ENCODE data around the gene AKAP5. TPM values are rescaled to one million over a fixed set of nuclear protein-coding genes. Genes with fewer than 3 reads are reported as not detected.

AKAP5 gene
- total and polyA plus RNA-seq, 2 experiments from 2014 or later = 0.60 to 9.4 TPM

DNA sequence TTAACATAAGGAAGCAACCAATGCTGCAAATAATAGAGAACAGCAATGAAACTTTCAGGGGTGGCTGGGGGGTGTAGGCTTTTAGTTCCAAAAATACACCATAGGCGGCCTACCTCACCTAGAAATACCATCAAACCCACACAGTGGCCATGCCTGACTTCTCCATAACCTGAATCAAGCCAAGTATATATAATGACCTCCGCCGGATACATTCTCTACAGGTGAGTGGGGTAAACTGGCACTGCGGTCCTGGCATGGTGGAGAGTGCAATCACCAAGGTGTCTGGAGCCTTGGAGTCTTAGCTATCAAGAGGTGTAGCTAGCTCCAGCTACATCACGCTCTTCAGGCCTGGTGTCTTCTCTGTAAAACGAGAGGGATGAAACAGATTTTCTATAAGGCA lies 37.2 kb downstream of the AKAP5 start:
- WGBS (ENCODE audit: low lambda C conversion rate, missing lambda C conversion rate) = 68% methylated on average over 6 of the region's 6 CpGs
- Histone ChIP-seq H3K36me3 (replicated peaks; ENCODE audit: insufficient read depth, low read depth) (no peaks in the 10 kb centered on the region), H3K27ac (peak overlapping the region; percentile 100), H4K20me1 (ENCODE audit: insufficient read depth, poor library complexity, severe bottlenecking) (peaks cover 22% of the 10 kb centered on the region), H3K9me3 (ENCODE audit: low read depth) (no peaks in the 10 kb centered on the region), H3K9me2 (replicated peaks; ENCODE audit: insufficient read depth) (no peaks in the 10 kb centered on the region), H3K79me2 (peaks cover 61% of the 10 kb centered on the region), H3K4me1 (ENCODE audit: insufficient read depth) (peaks cover 39% of the 10 kb centered on the region), H3K27me3 (no peaks in the 10 kb centered on the region), H3K4me2 (peak overlapping the region; percentile 90), H2AFZ (peak overlapping the region; percentile 76), H3K4me3 (peak overlapping the region; percentile 85)
- TF ChIP-seq EZH2phosphoT487 (IDR thresholded peaks at IDR 0.05; ENCODE audit: low read depth, severe bottlenecking, unreplicated experiment) = no peak
- TF ChIP-seq, protein P1, sequence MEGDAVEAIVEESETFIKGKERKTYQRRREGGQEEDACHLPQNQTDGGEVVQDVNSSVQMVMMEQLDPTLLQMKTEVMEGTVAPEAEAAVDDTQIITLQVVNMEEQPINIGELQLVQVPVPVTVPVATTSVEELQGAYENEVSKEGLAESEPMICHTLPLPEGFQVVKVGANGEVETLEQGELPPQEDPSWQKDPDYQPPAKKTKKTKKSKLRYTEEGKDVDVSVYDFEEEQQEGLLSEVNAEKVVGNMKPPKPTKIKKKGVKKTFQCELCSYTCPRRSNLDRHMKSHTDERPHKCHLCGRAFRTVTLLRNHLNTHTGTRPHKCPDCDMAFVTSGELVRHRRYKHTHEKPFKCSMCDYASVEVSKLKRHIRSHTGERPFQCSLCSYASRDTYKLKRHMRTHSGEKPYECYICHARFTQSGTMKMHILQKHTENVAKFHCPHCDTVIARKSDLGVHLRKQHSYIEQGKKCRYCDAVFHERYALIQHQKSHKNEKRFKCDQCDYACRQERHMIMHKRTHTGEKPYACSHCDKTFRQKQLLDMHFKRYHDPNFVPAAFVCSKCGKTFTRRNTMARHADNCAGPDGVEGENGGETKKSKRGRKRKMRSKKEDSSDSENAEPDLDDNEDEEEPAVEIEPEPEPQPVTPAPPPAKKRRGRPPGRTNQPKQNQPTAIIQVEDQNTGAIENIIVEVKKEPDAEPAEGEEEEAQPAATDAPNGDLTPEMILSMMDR (IDR thresholded peaks at IDR 0.05; ENCODE audit: poor library complexity) = no peak
- no peak for TF ChIP-seq EZH2 (IDR thresholded peaks at IDR 0.05; ENCODE audit: borderline replicate concordance)
- DNase-seq (ENCODE audit: low spot score) = peak; percentile 16

DNA sequence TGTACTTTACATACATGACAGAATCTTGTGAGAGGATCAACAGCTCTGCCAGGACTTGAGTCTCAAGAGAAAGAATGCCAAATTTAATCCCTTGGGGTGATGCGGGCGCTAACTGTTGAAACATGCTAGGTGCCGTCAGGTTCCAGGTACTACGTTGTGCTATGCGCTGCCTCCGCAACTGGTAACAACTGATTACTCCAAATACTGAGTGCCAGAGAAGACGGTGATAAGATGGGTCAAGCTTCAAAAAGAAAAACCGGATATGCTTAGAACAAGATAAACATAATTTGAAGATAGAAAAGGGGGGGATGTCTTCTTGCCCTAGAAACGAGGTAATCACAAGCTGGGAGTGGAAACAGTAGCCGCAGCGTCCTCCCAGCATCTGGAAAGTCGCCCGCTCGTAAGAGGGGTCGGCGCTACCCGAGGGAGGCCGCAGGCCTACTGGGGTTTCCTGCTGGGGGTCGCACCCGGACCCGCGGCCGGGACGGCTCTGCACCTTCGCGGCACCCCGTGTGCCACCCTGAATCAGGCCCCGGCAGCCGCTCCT lies 37.7 kb downstream of the AKAP5 start:
- peaks cover 27% of the 10 kb centered on the region for H4K20me1 ChIP-seq (ENCODE audit: insufficient read depth, poor library complexity, severe bottlenecking)
- TF ChIP-seq, protein P1 (IDR thresholded peaks at IDR 0.05; ENCODE audit: poor library complexity) = no peak
- TF ChIP-seq EZH2phosphoT487 (IDR thresholded peaks at IDR 0.05; ENCODE audit: low read depth, severe bottlenecking, unreplicated experiment) (no peak), EZH2 (IDR thresholded peaks at IDR 0.05; ENCODE audit: borderline replicate concordance) (no peak)
- H3K9me3 ChIP-seq (ENCODE audit: low read depth) = no peaks in the 10 kb centered on the region
- peaks cover 43% of the 10 kb centered on the region for H3K4me1 ChIP-seq (ENCODE audit: insufficient read depth)
- no peaks in the 10 kb centered on the region for H3K36me3 ChIP-seq (replicated peaks; ENCODE audit: insufficient read depth, low read depth)
- peaks cover 65% of the 10 kb centered on the region for H3K79me2 ChIP-seq
- peak; percentile 55 for DNase-seq (ENCODE audit: low spot score)
- H3K4me3 ChIP-seq = peak overlapping the region; percentile 85
- 2% methylated on average over 29 of the region's 29 CpGs for WGBS (ENCODE audit: low lambda C conversion rate, missing lambda C conversion rate)
- H2AFZ ChIP-seq = peak overlapping the region; percentile 76
- peak overlapping the region; percentile 90 for H3K4me2 ChIP-seq
- no peaks in the 10 kb centered on the region for H3K27me3 ChIP-seq
- H3K9me2 ChIP-seq (replicated peaks; ENCODE audit: insufficient read depth) = no peaks in the 10 kb centered on the region
- H3K27ac ChIP-seq = peak overlapping the region; percentile 100

DNA sequence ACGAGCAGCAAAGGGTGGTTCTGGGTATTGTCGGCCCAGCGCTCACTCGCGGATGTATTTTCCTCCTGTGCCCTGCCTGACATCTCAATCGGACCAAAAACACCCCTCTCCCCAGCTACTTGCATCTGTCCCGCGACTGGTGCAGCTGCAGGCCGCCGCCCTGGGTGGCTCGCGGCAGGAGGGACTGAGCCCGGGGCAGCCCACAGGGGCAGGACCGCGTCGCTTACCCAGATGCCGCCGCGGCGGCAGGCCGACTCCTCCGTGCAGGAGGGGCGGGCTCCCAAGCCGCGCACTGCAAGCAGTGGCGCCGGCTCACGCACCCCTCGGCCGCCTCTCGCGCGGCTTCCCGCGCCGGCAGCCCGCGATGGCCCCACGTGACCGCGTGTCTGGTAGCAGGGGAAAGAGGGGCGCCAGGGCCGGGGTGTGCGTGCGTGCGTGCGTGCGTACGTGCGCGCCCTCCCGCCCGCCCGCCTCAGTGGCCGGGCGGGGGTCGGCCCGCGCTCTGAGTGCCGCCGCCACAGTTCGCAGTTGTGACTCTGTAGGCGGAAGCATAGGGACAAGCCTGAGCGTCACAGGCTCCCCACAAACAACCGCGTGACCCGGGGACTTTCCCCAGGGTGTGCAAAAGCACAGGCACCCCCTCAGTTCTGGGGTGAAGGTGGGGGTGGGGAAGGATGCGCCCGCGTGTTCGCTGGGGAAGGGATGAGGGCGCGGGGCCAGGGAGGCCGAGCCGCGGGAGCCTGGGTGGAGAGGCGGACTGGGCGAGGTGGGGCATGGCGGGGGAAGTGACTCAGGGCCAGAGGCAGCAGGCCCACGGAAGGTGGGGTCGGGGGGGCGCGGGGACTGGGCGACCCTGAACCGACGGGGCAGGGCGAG lies 38.4 kb downstream of the AKAP5 start, which contains the start of gene ZBTB25:
TSS of gene ZBTB25 (minus strand) at position 405 of the 876 bp plus-strand sequence. CDS start 13,305 bp downstream, outside the sequence.
- Histone ChIP-seq H3K27me3 (no peaks in the 10 kb centered on the region), H3K4me2 (peak within 1 kb of the TSS; percentile 90), H3K9me3 (ENCODE audit: low read depth) (no peaks in the 10 kb centered on the region), H3K36me3 (replicated peaks; ENCODE audit: insufficient read depth, low read depth) (no peaks in the 10 kb centered on the region), H4K20me1 (ENCODE audit: insufficient read depth, poor library complexity, severe bottlenecking) (peaks cover 34% of the 10 kb centered on the region), H3K9me2 (replicated peaks; ENCODE audit: insufficient read depth) (no peaks in the 10 kb centered on the region), H3K79me2 (peaks cover 67% of the 10 kb centered on the region), H3K27ac (peak within 1 kb of the TSS; percentile 100), H3K4me1 (ENCODE audit: insufficient read depth) (peaks cover 44% of the 10 kb centered on the region), H3K4me3 (peak within 1 kb of the TSS; percentile 91), H2AFZ (peak within 1 kb of the TSS; percentile 76)
- peak; percentile 97 for DNase-seq (ENCODE audit: low spot score)
- no peak for TF ChIP-seq EZH2 (IDR thresholded peaks at IDR 0.05; ENCODE audit: borderline replicate concordance)
- WGBS (ENCODE audit: low lambda C conversion rate, missing lambda C conversion rate) = under 1% methylated on average over 53 of the region's 87 CpGs

All from hepatocyte (in vitro differentiated cells).